Measurements from ENCODE around the gene DNM3. TPM values are rescaled to one million over a fixed set of nuclear protein-coding genes. Genes with fewer than 3 reads are reported as not detected.
A peak's percentile ranks its signal among the peaks of the same experiment; 100 is the strongest.

Gene DNM3
- polyA plus RNA-seq, 1 of the 3 experiments (the other 2 are of a cell fraction): 0.43 TPM

GRCh38 chr1:172397633-172398032, 556.3 kb downstream of the DNM3 start (continued):
- TF ChIP-seq REST (IDR thresholded peaks at IDR 0.05; ENCODE audit: low read depth, low read length) (no peak), MEF2A (IDR thresholded peaks at IDR 0.05; ENCODE audit: borderline replicate concordance, low read depth) (no peak), POLR2AphosphoS5 (IDR thresholded peaks at IDR 0.05; ENCODE audit: low read depth, low read length) (no peak)
- TF ChIP-seq, protein P1, sequence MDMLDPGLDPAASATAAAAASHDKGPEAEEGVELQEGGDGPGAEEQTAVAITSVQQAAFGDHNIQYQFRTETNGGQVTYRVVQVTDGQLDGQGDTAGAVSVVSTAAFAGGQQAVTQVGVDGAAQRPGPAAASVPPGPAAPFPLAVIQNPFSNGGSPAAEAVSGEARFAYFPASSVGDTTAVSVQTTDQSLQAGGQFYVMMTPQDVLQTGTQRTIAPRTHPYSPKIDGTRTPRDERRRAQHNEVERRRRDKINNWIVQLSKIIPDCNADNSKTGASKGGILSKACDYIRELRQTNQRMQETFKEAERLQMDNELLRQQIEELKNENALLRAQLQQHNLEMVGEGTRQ (IDR thresholded peaks at IDR 0.05; ENCODE audit: borderline replicate concordance, low read depth, low read length): no peak

GRCh38 chr1:172398193-172398592, 556.9 kb downstream of the DNM3 start:
- Histone ChIP-seq H2AFZ (ENCODE audit: low read depth) (no peak overlapping the region), H3K4me1 (ENCODE audit: control insufficient read depth in 1 of 2, insufficient read depth in 2 of 2, low read depth in 1 of 2, low read length in 1 of 2) (peaks cover 15 to 29% of the 10 kb centered on the region in 2 experiments), H3K79me2 (ENCODE audit: insufficient read depth) (no peaks in the 10 kb centered on the region; the same call in 1 of the 2 replicates), H3K9me3 (no peaks in the 10 kb centered on the region), H3K9me2 (no peaks in the 10 kb centered on the region), H3K4me2 (no peak overlapping the region), H3K36me3 (replicated peaks in 1 of 2; ENCODE audit: control insufficient read depth in 1 of 2, insufficient read depth in 2 of 2, low read length in 1 of 2) (peaks cover 0 to 5% of the 10 kb centered on the region in 2 experiments), H3K27me3 (ENCODE audit: insufficient read depth) (no peaks in the 10 kb centered on the region), H3K9ac (no peak overlapping the region), H4K20me1 (ENCODE audit: insufficient read depth) (no peaks in the 10 kb centered on the region), H3K27ac (ENCODE audit: low read depth in 2 of 2, low read length in 1 of 2) (peak overlapping the region; percentile 85 to 88), H3F3A (replicated peaks; ENCODE audit: insufficient read depth) (peaks cover 19% of the 10 kb centered on the region), H3K4me3 (ENCODE audit: low read depth in 2 of 2, low read length in 1 of 2) (no peak overlapping the region)
- ChIA-PET POLR2A (no interaction called here), CTCF (interaction anchor here (1.1 to 3.8 kb wide), 14 partner anchors 9 to 430 kb away, joined by 3 to 42 read pairs (median 8); partner anchors contain the start of gene C1orf105)
- WGBS (ENCODE audit: low lambda C conversion rate): 88% methylated on average over 2 of the region's 2 CpGs
- DNase-seq: no peak
- TF ChIP-seq POLR2AphosphoS5 (IDR thresholded peaks at IDR 0.05; ENCODE audit: low read depth, low read length) (no peak), FOXM1 (IDR thresholded peaks at IDR 0.05; ENCODE audit: low read depth) (no peak), RCOR1 (IDR thresholded peaks at IDR 0.05; ENCODE audit: low read length) (no peak), CHD2 (IDR thresholded peaks at IDR 0.05; ENCODE audit: low read length, partially characterized antibody) (no peak), SMC3 (IDR thresholded peaks at IDR 0.05; ENCODE audit: low read depth, low read length) (no peak), TEAD4 (IDR thresholded peaks at IDR 0.05; ENCODE audit: borderline replicate concordance, insufficient read depth) (no peak), EP300 (IDR thresholded peaks at IDR 0.05; ENCODE audit: borderline replicate concordance in 1 of 2, low read depth in 1 of 2, low read length in 1 of 2) (no peak), GABPA (IDR thresholded peaks at IDR 0.05; ENCODE audit: low read depth) (no peak)
- TF ChIP-seq, protein P2, sequence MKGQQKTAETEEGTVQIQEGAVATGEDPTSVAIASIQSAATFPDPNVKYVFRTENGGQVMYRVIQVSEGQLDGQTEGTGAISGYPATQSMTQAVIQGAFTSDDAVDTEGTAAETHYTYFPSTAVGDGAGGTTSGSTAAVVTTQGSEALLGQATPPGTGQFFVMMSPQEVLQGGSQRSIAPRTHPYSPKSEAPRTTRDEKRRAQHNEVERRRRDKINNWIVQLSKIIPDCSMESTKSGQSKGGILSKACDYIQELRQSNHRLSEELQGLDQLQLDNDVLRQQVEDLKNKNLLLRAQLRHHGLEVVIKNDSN (IDR thresholded peaks at IDR 0.05; ENCODE audit: borderline replicate concordance, low read depth): no peak
